ENCODE measurements around the gene MRPL12.

The MRPL12 gene

DNA sequence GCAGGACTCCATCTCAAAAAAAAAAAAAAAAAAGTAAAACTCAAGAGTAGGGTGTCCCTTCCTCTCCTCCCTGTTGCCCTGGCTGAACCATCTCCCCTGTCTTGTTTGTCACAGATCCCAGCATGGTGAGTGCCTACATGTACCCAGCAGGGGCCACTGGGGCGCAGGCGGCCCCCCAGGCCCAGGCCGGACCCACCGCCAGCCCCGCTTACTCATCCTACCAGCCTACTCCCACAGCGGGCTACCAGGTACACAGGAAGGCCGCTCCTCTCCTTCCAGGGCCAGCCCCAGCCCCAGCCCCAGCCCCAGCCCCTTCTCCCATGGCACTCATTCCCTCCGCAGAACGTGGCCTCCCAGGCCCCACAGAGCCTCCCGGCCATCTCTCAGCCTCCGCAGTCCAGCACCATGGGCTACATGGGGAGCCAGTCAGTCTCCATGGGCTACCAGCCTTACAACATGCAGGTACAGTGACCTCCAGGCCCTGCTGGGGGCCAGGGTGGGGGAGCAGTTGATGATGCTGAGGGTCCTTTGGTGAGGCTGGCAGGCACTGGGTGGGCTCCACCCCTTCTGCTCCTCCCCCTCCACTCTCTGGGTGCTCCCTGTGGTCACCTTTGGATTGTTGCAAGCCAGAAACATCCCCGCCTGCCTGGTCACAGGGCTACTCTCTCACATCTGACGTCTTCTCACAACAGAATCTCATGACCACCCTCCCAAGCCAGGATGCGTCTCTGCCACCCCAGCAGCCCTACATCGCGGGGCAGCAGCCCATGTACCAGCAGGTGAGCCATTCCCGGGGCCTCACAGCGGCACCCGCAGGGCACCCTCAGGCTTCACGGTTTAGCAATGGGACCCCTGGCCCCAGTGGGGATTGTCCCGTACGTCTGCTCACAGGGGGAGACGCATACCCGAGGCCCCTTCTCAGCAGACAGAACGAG, 2.5 kb upstream of the MRPL12 start:
- in situ Hi-C loops (cut with MboI; ENCODE audit: low sequenced_read_pairs) = no loop called here

- in situ Hi-C loops (cut with MboI; ENCODE audit: low sequenced_read_pairs) = no loop called here
Measured at GRCh38 chr17:81701288-81702071, 1.7 kb upstream of the MRPL12 start.

DNA sequence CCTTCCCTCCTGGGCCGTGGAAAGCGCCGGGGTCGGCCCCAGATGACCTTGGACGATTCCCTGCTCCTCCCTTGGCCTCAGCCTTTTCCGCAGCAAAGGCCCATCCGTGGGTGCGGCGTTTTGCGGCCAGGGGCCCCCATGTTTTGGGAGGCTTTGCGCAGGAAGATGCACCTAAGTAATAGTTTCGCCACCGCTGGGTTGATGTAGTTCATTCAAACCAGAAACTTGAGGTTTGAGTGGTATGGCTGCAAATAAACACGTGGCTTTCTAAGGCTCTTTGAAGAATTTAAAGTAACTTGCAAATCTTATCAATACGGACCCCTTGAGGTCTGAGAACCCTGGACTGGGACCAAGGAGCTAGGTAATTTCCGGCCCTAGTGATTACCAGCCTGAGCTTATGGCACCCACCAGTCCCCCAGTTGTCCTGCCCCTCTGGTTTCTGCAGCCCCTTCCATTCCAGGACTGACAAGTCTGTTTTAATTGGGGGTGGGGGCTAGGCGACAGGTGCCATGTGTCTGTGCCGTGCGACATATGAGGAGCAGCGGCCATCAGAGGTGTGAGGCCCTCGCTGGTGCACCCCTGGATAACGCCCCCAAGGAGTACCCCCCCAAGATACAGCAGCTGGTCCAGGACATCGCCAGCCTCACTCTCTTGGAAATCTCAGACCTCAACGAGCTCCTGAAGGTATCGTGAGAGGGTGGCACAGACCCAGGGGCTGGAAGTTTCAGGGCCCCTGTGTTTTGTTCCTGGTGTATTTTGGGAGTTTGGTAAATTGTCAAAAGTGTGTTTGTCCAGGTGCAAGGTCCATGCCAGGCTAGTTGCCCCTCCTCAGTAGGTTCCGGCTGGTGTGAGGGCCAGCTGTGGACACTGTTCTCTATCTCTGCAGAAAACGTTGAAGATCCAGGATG, 834 bp downstream of the MRPL12 start:
- in situ Hi-C loops (cut with MboI; ENCODE audit: low sequenced_read_pairs) = no loop called here

GRCh38 chr17:81705518-81706231, 2.5 kb downstream of the MRPL12 start:
- in situ Hi-C loops (cut with MboI; ENCODE audit: low sequenced_read_pairs) = no loop called here

DNA sequence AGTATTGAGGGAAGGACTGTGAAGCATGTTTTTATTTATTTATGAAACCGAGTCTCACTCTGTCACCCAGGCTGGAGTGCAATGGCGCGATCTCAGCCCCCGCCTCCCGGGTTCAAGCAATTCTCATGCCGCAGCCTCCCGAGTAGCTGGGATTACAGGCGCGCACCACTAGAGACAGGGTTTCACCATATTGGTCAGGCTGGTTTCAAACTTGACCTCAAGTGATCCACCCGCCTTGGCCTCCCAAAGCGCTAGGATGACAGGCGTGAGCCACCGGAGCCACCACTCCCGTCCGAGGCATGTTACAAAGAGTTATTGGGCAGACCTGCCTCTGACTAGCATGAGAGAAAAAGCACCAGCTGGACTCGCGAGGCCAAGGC, 3.1 kb downstream of the MRPL12 start:
- in situ Hi-C loops (cut with MboI; ENCODE audit: low sequenced_read_pairs) = no loop called here

DNA sequence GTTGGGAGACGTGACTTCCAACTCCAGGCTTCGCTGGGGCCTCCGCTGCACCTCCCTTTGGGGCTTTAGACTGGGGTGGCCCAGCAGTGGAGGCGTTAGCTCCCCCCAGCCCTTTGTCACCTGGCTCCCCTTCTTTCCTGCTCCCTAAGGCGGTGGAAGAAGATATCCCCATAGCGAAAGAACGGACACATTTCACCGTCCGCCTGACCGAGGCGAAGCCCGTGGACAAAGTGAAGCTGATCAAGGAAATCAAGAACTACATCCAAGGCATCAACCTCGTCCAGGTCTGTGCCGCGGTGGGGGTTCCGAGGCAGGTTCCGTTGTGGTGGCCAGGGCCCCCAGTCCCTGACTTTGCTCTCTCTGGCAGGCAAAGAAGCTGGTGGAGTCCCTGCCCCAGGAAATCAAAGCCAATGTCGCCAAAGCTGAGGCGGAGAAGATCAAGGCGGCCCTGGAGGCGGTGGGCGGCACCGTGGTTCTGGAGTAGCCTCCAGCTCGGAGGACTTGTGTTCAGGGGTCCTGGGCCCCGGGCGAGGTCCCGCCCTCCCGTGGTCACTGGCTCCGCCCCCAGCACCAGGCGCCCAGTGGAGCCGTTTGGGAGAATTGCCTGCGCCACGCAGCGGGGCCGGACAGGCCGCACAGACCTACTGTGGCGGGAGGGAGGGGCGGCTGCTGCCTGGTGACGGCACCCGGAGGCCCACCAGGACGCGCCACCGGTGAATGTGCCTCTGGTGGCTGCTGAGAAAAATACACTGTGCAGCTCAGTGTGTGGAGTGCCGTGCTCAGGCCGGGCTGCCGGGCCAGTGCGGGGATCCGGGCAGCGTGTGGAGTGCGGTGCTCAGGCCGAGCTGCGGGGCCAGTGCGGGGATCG, 3.8 kb downstream of the MRPL12 start:
- in situ Hi-C loops (cut with MboI; ENCODE audit: low sequenced_read_pairs) = no loop called here

DNA sequence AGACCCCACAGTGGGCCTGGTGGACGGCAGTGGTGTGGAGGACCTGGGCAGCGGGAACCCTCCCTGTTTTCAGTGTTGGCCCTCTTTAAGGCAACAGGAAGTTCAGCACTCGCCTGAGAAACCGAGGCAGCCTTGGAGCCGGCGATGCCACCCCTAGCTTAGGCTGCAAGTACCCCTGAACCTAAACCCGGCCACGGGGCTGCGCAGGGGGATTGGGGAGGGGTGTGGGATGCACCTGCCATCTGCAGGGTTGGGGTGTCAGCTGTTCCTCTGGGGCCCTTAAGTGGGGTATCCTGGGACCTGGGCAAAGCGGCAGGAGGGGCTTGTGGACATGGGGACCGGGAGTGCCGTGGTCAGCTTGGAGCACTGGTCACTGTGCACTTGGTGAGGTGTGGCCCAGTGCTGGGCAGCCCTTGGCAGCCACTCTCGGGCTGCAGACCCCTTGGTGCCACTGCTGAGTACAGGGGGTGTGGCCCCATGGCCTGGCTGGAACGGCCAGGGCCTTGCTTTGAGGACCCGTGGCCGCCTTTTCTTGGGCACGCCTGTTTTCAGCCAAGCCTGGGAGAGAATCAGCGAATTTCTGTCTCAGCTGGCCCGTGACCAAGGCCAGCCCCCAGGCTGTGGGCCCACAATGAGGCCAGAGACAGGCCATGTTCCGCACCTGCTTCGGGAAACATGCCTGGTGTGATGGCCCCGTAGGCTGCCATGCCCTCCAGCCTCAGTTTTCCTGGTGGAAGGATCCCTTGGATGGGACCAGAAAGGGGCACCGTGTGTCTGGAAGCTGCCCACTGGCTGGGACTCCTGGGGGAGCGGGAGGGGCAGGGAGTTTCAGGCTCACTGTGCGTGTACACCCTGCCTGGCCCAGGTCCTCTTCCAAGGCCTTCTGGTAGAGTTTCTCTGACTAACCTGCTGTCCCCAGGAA, 4.8 kb downstream of the MRPL12 start:
- in situ Hi-C loops (cut with MboI; ENCODE audit: low sequenced_read_pairs) = no loop called here

- in situ Hi-C loops (cut with MboI; ENCODE audit: low sequenced_read_pairs) = no loop called here
Measured at GRCh38 chr17:81708739-81709185, 5.6 kb downstream of the MRPL12 start.

GRCh38 chr17:81710514-81711308, 7.5 kb downstream of the MRPL12 start:
- in situ Hi-C loops (cut with MboI; ENCODE audit: low sequenced_read_pairs) = no loop called here

- in situ Hi-C loops (cut with MboI; ENCODE audit: low sequenced_read_pairs) = no loop called here
Measured at GRCh38 chr17:81711814-81712467, 8.8 kb downstream of the MRPL12 start, which contains the start of gene SLC25A10. Gene SLC25A10 (plus strand): TSS chr17:81712284. CDS start chr17:81712427, 143 bp downstream.

DNA sequence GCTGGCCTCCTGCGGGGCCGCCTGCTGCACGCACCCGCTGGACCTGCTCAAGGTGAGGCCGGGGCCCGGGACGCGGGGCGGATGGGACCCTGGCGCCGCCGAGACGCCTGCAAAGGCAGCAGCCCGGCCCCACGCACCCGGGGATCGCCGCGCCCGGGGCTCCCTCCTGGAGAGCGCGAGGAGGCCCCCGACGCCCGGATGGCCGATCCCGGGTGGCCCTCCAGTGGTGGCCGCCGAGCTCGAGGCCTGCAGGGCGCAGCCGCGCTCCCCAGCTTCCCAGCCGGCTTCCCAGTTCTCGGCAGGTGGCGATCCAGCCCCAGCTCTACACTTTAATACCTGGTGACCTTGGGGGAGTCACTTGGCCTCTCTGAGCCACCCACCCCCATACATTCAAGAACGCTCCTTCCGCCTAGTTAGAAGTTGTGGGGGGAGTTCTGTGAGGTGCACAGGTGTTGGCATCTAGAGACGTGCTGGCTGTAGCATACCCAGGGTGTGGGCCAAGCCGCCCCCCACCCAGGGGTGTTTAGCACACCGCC, 9.4 kb downstream of the MRPL12 start:
- in situ Hi-C loops (cut with MboI; ENCODE audit: low sequenced_read_pairs) = no loop called here

DNA sequence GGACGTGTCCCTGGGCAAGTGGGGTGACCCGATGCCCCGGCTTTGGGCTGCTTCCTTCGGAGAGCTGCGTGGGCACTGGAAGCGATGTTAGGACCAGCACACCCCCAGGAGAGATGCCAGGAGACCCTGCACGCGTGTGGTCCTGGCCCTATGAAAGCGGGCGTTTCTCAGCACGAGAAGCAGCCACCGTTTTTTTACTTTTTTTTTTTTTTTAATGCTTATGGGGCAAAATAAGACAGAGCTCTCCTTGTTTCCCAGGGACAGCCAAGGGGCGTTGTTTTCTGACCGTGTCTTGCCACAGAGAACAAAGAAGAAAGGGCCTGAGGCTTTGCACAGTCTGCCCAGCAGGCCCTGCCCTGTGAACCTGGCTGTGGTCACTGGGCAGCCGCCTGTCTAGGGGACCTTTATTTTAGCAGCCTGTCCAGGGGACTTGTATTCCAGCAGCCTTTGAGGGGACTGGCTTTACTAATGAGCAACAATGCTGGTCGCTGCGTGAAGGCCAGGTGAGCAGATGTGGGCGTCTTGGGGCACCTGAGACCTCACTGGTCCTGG, 9.9 kb downstream of the MRPL12 start:
- in situ Hi-C loops (cut with MboI; ENCODE audit: low sequenced_read_pairs) = no loop called here

- in situ Hi-C loops (cut with MboI; ENCODE audit: low sequenced_read_pairs) = no loop called here
Measured at GRCh38 chr17:81713556-81714411, 10.6 kb downstream of the MRPL12 start.

DNA sequence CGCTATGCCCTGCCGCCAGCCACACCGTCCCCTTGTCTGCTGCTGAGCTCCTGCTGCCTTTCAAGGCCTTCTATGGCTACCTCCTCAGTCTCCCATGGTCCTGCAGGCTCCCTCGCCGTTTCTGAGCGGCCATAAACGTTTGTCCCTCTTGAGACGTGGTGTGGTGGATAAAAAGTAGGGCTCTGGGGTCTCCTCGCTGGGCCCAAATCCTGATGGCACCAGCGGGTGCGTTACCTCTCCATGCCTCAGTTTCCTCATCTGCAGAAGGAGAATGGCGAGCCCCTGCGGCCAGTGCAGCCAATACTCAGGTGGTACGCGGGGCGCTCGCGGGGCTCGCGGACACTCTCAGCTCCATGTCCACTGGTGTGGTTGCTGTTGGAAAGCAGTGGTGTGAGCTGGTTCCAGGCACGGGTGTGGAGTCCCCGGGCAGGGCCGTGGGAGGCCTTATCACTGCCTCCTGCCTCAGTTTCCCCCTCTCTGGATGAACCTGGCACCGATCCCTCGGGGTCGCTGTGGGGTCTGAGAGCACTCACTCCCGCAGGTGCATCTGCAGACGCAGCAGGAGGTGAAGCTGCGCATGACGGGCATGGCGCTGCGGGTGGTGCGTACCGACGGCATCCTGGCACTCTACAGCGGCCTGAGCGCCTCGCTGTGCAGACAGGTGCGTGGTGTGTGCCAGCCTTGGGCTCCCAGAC, 11.4 kb downstream of the MRPL12 start:
- in situ Hi-C loops (cut with MboI; ENCODE audit: low sequenced_read_pairs) = no loop called here
